Left ventricle myocardium inferior (tissue), 1 donor: ENCODE results near the gene GPR35. TPM values are rescaled to one million over a fixed set of nuclear protein-coding genes. Genes with fewer than 3 reads are reported as not detected.

Experiments used
- DNase-seq: peaks from one replicate; pipeline ENCODE4 v3.0.0-alpha.2; 2020
- H3K27ac ChIP-seq: fragments of 200-600 bp; replicated peaks from 2 replicates; pipeline ENCODE4 v1.8.0; 2021
- H3K27me3 ChIP-seq: fragments of 200-600 bp; 2 replicates; pipeline ENCODE4 v1.8.0; 2021; ENCODE audit warnings: low read depth
- H3K36me3 ChIP-seq: fragments of 200-600 bp; 2 replicates; pipeline ENCODE4 v1.8.0; 2021
- H3K4me1 ChIP-seq: fragments of 200-600 bp; 2 replicates; pipeline ENCODE4 v1.8.0; 2021
- H3K4me3 ChIP-seq: fragments of 200-600 bp; 2 replicates; pipeline ENCODE4 v1.8.0; 2021; ENCODE audit warnings: mild to moderate bottlenecking, moderate library complexity
- H3K9me3 ChIP-seq: fragments of 200-600 bp; replicated peaks from 2 replicates; pipeline ENCODE4 v1.8.0; 2021
- CTCF ChIP-seq: fragments of 200-600 bp; IDR thresholded peaks from 2 replicates; pipeline ENCODE4 v1.8.0; 2021; ENCODE audit warnings: antibody characterized with exemption, mild to moderate bottlenecking, borderline replicate concordance
- intact Hi-C: fragments of 100-400 bp; cut with micrococcal nuclease; formaldehyde crosslinking; loops from one replicate; pipeline ENCODE4 v1.11.0; 2022
- total RNA-seq: library from RNA; stranded (reverse); fragmentation: NEBNext Ultra II Directional; extraction: Animal tissue kit (Norgen Biotek cat#: 25700); gene quantifications from one replicate; pipeline ENCODE4 v1.2.1, GENCODE V29; 2021
- donor health status: DM: no; HTN: yes; CAD: no; lungs with severe emphysema.

Gene GPR35
- total RNA-seq, 1 donor from 2014 or later, result 1.3 TPM

GRCh38 chr2:240578488-240578887, 46.8 kb upstream of the GPR35 start:
- H3K9me3 ChIP-seq, result peaks cover 8% of the 10 kb centered on the region
- H3K4me3 ChIP-seq, result no peak overlapping the region
- intact Hi-C loops, result no loop called here
- no peak for TF ChIP-seq CTCF
- peak overlapping the region; percentile 7 for H3K27ac ChIP-seq
- DNase-seq, result no peak
- no peaks in the 10 kb centered on the region for H3K27me3 ChIP-seq
- peaks cover 33% of the 10 kb centered on the region for H3K4me1 ChIP-seq
- H3K36me3 ChIP-seq, result peaks cover 52% of the 10 kb centered on the region

GRCh38 chr2:240579071-240579762, 46.1 kb upstream of the GPR35 start:
- Histone ChIP-seq H3K9me3 (peaks cover 8% of the 10 kb centered on the region), H3K27ac (peak overlapping the region; percentile 84), H3K4me1 (peaks cover 39% of the 10 kb centered on the region), H3K36me3 (peaks cover 45% of the 10 kb centered on the region), H3K27me3 (no peaks in the 10 kb centered on the region), H3K4me3 (no peak overlapping the region)
- intact Hi-C loops, result no loop called here
- no peak for DNase-seq
- TF ChIP-seq CTCF, result no peak

GRCh38 chr2:240579771-240580614, 45.3 kb upstream of the GPR35 start:
- peak overlapping the region; percentile 84 for H3K27ac ChIP-seq
- TF ChIP-seq CTCF, result no peak
- peaks cover 8% of the 10 kb centered on the region for H3K9me3 ChIP-seq
- H3K36me3 ChIP-seq, result peaks cover 37% of the 10 kb centered on the region
- no peak for DNase-seq
- peaks cover 46% of the 10 kb centered on the region for H3K4me1 ChIP-seq
- intact Hi-C loops, result no loop called here
- no peak overlapping the region for H3K4me3 ChIP-seq
- no peaks in the 10 kb centered on the region for H3K27me3 ChIP-seq

GRCh38 chr2:240581811-240582210, 43.5 kb upstream of the GPR35 start:
- H3K36me3 ChIP-seq, result peaks cover 19% of the 10 kb centered on the region
- DNase-seq, result no peak
- intact Hi-C loops, result no loop called here
- H3K27me3 ChIP-seq, result no peaks in the 10 kb centered on the region
- peaks cover 59% of the 10 kb centered on the region for H3K4me1 ChIP-seq
- no peak overlapping the region for H3K27ac ChIP-seq
- no peak overlapping the region for H3K4me3 ChIP-seq
- no peak for TF ChIP-seq CTCF
- H3K9me3 ChIP-seq, result peaks cover 8% of the 10 kb centered on the region

- no peak overlapping the region for H3K27ac ChIP-seq
- intact Hi-C loops, result no loop called here
- H3K4me1 ChIP-seq, result peaks cover 68% of the 10 kb centered on the region
- no peaks in the 10 kb centered on the region for H3K27me3 ChIP-seq
- TF ChIP-seq CTCF, result no peak
- no peak overlapping the region for H3K4me3 ChIP-seq
- no peak for DNase-seq
- H3K36me3 ChIP-seq, result peaks cover 9% of the 10 kb centered on the region
- peaks cover 8% of the 10 kb centered on the region for H3K9me3 ChIP-seq
Observed at GRCh38 chr2:240582781-240583180, 42.5 kb upstream of the GPR35 start.
